ENCODE data around the gene USP46.

USP46 gene

DNA sequence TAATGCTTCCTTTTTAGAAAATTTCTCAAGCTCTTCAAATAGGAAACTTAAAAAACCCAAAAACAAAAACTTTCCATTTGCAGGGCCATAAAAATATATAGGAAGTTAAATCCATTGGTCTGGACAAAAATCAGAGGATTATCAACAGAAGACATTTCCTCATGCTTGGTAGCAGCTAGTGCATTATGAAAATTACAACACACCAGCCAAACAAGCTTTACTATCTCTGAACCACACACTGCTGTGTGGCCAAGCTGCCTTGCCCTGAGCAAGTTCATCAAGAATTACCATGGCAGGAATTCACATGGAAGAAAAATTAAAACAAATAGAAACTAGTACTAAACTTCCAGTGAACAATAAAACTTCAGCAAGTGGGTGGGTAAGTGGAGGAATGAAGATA is 3.6 kb downstream of the USP46 start:
- DNase-seq = no peak

DNA sequence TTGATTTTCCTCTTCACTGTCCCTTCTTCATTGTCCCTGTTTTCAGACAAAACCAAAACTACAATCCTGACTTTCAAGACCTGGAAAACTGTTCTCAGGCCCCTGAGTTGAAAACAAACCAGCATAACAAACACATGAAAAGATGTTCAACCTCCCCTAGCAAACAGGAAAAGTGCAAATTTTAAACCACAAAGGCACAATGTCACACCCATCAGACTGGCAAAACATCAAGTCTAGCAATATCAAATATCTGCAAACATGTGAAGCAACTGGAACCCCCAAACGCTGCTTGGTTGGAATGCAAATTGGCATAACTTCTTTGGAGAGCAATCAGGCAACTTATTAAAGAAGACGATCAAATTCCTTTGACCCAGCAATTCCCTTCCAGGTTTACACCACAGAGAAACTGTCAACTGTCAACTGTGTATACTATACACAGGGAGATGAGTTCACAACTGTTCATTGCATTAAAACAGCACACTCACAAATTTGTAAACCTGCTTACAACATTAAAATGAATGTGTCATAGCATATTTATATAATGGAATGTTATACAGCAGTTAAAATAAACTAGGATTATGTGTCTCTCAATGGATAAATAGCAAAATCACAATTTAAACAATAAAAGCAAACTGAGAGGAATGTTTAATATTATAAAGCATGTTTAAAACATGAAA is 7.0 kb downstream of the USP46 start:
- DNase-seq = no peak

DNA sequence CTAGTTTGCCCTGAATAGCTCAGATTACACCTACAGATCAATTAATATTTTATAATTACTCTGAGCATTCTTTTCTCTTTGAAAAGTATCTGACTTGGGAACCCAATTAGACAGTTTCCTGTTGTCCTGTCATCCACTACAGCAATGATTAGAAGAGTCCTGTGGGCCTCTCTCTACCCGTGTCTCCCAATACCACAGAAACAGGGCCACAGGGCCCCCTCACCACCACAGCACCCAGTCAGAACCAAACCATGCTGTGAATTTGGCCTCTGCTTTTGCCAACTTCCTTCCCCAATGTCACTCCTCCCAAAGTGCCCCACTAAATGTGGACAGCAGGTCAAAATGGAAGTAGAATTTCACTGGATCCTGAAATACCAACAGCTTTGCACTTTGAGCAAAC is 10.3 kb downstream of the USP46 start:
- DNase-seq = no peak

DNA sequence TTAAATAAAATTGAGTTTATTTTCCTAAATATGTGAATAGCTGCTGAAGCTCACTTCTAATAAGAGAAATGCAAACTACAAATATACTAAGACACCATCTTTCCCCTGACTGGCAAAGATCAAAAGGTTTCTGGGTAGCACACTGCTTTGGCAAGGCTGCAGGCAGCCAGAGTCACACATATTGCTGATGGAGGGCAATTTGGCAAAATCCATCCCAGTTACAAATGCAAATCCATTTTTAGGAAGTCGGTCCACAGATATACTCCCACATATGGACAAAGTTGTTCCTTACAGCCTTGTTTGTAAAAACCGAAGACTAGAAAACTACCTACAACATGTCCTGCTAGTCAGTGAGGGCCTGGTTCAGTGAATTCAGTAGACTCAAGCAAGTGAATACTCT is 12.4 kb downstream of the USP46 start:
- DNase-seq = no peak

DNA sequence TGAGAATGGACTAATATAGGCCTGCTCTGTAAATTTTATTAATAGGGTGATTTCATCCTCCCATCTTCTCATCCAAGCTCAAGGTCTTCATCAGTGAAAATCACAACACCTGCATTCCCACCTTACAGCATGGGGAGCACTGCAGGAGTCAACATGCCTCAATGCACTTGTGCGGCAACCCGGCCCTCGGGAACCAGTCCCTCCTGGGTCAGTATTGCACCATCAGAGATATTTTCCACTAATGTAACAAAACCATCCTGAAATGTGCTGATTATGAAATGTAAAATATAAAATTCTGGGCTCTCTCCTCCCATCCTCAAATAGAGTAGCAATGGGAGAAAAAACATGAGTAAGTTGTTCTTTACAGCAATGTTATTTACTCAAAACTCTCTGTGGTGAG is 13.0 kb downstream of the USP46 start:
- no peak for DNase-seq

DNA sequence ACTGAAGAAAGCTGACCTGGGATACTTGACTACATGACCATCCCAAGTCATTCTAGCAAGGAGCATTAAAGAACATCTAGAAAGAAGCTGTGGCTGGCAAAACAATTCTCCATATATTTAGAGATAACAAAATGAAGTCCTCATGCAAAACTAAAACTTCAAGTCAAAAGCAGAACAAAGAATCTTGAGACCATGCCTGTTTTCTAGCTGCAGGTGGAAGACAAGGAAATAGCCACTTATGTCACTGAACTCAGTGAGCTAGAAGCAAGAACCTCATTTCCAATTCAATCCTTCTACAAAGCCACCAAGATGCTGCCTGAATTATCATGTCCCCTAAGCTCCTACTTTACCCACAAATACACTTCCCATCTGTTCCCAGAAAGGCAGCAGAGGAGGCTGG is 13.8 kb downstream of the USP46 start:
- no peak for DNase-seq

DNA sequence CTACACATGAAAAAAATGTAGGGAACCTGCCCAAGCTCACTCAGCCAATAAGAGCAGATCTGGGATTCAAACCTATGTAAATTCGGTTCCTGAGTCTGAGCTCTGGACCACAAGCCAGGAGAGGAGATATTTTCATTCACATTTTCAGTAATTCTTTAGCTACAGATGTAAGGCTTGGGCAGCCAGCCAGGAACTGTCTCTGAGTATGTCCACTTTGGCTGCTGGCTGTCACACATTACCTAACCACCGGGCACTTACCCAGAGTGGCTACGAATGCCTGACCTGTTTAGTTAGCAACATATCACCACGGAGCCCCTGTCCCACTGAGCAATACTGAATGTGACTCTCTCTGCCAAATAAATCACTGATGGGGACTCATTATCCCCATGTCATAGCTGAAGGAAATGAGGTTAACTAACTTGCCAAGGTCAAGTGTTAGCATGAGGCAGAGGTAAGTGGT is 15.3 kb downstream of the USP46 start:
- DNase-seq = no peak

DNA sequence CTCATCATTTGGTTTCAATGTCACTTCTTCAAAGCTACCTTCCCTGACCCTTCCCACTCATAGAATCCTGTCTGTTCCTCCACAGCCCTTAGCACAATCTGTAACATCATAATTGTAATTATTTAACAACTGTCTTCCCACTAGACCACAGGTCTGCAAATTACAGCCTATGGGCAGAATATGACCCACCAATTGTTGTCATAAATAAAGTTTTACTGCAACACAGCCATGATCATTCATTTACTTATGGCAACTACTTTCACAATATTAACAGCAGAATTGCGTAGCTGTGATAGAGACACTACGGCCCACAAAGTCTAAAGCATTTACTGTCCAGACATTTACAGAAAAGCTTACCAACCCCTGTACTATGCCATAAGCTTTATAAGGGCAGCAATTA is 15.9 kb downstream of the USP46 start:
- no peak for DNase-seq

DNA sequence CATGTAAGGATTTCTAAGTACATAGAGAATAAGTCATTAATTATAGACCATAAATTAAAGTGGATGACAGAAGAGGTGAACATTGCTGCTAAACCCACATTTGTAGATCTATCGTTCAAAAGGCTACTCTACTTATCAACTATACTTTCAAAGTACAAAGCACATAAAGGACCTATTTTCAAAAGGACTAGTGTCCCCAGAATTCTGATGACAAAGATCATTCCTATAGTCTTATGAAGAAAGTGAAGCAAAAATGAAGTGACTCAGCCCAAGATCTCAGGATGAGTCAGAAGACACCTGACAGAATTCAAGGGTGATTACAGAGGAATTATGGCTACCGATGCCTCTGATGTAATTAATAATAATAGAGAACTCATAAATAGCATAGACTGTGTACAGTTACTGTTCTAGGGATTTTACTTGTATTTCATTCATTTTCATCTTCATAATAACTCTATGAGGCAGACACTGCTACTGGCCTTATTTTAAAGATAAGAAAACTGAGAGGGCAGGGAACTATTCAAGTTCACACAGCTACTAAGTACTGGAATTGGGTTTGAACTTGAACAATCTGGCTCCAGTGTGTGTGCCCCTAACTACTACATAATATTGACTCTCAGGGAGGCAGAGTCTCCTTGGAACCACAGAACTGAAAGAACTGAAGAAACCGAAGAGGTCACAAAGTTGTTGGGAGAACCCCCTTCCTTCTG is 17.1 kb downstream of the USP46 start:
- DNase-seq = no peak

DNA sequence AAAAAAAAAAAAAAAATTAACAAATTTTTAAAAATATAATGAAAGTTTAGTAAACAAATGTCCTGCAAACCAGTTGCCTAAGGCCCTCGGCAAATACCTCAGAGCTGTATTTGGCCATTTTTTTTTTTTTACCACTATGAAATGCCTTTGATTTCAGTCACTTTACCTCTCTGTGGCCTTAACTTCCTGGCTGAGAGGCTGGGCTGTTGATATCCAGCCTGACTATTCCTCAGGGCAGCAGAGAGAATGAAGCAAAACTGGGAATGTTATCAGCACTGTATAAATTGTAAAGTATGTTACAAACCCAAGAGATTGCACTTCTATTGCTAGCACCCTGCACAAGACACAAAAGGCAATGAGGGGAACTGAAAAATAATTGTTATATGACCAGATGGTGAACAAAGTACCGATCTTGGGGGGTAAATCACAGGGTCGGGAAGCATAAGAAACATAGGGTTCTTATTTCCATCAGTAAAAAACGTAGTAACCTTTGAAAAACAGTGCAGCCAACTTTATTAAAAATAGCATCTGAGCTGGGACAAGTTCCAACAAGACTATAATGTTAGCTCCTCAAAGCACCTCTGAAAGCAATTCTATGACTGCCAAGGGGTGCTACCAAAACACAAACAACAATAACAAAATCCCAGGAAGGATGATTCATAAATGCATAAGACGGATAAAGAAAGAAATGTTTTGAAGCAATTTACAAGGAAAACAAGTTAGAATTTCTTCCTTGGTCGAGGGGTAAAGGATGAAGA is 18.1 kb downstream of the USP46 start:
- no peak for DNase-seq

DNA sequence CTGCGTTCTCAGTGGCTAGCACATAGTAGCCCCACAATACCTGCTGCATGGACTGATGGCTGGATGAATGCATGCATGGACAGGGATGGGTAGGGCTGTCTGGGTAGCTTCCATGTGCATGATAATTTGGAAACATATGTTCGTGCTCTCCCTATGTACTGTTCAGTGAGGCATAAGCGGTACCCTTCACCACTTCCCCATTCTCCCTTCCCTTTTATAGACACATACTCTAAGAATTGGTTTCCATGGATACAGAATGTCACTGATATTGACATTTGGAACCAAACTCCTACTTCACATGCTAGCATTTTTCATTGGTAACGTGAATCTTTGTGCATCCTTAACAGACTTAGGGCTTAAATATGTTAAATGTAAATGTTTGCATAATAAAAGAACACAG is 20.4 kb downstream of the USP46 start:
- no peak for DNase-seq

DNA sequence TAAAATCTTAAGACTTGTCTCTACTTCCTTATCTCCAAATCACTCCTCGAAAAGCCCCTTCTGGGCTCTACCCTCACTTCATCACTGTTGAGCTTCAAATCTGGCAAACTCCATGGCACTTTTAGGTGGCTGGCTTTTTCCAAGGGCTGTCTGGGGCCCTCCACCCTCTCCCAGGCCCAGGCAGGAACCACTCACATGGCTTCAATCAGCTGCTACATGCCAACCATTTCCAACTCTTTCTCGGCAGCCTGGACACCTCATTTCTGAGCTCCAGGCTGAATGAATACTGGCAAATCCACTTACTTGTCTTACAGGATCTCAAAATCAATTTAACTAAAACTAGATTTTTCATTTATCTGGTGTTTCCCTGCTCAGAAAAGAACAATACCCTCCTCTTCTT is 22.0 kb downstream of the USP46 start:
- DNase-seq = no peak

DNA sequence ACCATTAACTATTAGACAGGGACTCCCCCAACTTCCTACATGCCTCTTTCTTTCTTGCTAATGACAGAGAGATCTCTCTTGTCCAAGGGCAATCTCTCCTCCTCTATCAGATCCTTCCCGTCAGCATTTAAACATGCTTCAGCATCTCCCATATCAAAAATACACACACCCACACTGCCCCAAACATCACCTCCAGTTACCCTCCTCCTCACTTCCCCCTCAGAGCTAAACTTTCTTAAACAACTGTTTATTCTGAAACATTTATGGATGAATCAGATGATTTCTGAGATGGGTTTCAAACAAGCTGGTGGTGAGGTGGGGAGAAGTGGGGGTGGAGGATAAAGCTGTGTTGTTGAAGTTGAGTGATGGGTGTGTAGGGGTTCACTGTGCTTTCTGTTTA is 23.5 kb downstream of the USP46 start:
- DNase-seq = no peak

DNA sequence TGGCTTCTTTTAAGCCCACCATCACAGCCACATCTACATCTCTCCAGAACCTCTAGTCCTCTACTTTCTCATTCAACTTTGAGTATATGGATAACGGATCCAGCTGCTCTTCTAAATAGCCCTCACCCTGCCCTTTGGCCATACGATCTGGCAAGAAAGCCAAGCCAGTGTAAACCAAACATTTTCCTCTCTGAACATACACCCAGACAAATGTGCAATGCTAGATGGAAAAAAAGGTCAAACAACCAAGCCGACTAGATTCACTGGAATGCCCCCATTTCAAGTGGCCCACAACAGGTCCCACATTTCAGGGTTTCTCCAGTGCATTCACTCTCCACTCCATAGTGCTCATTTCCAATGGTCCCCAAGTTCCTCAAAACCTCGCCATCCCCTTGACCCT is 24.0 kb downstream of the USP46 start:
- no peak for DNase-seq

DNA sequence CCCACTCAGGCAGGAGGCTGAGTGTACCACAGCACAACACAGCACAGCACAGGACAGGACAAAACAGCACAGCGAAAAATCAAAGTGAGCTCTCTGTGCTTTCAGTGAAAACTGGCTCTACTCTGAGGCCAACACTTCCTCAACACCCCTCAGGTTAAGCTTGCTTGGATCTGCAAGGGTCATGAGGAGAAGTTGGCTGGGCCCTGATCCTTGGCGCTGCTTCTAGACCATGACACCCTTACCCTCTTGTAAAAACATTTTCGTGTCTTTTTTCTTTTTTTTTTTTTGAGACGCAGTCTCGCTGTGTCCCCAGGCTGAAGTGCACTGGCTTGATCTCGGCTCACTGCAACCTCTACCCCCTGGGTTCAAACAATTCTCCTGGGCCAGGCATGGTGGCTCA is 25.3 kb downstream of the USP46 start:
- DNase-seq = no peak

DNA sequence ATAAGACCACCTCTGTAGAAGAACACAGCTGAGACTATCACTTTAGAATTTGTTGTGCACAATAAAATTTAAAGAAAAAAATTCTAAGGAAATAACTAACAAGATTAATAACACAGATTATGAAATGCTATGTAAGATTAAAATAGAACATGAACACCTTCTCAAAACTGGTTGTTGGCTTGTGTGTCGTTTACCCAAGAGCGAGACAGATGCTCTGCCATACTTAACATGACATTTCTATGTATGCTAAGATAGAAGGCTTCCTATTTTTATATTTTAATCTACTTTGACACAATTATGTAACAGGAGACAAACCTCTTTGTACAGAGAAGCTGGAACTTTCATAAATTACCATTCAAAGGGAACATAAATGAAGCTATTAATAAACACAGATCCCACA is 30.1 kb downstream of the USP46 start:
- DNase-seq = no peak

DNA sequence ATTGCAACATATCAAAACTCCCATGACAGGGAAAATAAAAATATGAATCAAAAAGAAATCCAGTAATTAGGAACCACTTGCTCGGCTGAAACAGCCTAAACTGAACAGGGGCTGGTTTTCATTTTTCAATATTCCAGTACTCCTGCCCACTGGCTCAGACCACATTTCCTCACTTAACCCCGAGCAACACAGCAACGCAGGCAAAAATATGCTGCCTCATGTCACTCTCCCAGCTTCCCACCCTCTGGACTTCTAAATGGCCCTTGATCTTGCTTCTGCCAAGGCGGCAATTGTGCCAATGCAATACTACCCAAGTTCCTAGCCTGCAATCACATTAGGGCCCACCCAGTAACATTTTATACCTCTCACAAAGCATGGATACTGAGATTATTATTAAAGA is 30.6 kb downstream of the USP46 start:
- DNase-seq = no peak

DNA sequence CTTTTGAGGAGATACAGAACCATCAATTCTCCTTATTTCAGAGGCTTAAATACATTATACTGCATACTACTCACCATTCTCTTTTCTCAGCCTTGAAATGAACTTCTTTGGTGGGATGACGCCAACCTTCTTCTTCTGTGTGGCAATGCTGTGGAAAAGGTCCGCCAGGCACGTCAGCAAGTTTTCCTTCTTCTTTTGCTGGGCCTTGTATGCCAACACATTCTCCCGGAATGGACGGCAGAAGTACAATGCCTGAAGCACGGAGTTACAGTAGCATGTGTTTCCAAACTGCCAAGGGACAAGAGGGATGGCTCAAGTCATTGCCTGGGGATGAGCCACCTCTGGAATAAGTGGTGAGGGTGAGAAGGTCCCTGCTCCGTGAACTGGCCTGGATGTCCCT is 31.2 kb downstream of the USP46 start:
- DNase-seq = no peak

DNA sequence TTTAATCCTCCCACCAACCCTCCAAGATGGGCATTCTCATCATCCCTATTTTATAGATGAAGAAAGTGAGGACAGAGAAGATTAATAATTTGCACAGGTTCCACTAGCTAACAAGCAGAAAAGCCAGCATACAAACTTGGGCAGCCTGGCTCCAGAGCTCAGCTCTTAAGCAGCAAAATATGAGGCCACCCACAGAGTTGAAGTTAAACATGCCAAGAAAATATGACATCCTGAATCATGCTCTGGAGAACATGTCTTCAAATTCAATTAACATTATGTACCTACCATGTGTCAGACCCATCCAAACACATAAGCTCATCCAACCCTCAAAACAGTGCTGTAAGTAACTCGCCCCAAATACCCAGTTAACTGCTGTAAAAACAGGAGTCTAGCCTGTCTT is 33.9 kb downstream of the USP46 start:
- DNase-seq = no peak

DNA sequence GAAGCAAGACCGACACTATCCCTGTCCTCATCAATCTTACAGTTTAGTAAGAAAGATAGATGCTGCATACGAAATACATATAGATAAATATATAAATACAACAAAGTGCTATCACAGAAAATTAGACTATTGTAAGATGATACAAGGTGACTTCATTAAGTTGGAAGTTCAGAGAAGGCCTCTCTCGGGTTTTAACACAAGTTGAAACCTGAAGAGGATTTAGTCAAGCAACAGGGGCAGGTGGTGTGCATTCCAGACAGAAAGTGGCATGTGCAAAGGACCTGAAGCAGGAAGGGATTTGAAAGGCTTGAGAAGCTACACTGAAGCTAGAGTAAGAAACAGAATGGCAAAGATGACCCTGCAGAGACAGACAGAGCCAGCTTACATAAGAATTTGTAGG is 36.5 kb downstream of the USP46 start:
- DNase-seq = no peak

DNA sequence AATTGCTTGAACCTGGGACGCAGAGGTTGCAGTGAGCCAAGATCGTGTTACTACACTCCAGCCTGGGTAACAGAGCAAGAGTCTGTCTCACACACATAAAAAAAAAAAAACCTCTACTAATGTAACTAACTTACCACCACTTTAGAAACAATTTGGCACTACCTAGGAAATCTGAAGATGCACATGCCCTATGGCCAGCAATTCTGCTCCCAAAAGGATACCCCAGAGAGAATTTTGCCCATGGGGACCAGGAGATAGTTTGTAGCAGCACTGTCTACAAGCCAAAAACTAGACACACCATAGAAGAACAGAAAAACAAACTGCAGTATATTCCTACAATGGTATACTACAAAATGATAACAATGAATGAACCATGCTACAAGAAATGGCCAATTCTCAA is 37.5 kb downstream of the USP46 start:
- no peak for DNase-seq

DNA sequence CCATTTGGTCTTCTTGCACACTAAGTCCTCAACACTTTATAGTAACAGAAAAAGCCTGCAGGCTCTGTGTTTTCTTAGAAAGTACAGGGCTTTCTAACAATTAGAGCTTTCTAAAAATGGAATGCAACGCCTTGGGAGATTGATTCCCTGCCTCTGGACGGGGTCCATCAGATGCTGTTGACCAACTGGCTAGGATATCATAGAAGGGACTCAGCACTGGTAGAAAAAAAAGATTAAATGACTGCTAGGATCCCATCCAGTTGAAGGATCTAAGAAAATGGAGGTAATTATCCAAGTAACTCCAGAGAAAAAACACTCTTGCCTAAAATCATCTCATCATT is 39.5 kb downstream of the USP46 start:
- no peak for DNase-seq

DNA sequence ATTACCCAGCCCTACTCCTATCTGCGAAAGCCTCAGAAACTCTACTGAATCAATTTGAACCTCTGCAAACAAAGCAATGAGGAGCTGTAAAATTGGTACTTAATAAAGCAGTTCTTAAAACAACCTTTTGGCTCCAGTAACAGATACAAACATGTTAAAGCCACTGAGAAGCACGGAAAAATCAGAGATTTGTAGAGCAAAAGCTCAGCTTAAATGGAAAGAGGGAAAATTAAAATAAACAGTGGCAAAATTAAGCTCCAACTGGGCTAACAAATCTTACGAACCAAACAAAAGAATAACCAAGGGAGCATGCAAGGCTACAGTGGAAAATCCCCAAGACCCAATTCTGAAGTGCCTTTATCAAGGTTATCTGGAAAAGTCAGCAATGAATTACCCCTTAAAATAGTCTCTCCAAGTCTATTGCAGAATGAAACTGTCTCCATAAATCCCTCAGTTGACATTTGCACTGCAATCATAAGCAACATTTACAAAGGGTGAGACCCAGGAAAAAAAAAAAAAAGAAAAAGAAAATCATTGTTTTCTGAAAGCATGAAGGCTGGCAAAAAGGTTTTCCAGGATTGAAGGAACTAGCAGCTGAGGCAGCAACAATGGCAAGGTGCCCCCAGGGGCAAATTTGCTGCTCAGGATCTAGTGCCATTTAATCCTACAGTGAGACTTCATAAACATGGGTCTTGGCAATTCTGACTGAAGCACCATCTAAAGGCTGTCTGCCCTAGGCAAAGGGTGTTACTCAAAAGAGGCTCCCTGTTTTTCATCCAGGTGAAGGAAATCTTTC is 40.1 kb downstream of the USP46 start:
- no peak for DNase-seq

All from CD4-positive, alpha-beta T cell treated with Interleukin-17A for 4 hours (primary cell).